Measurements from ENCODE around the gene ELF4. TPM values are rescaled to one million over a fixed set of nuclear protein-coding genes. Genes with fewer than 3 reads are reported as not detected.
"Not testable (repeated sequence)": the region's sequence is repeated elsewhere in the genome, so short reads cannot be mapped to it uniquely, and the experiment has no call there.

The ELF4 gene
- total RNA-seq, 2 experiments from 2014 or later, result 46.0 to 49.5 TPM

GRCh38 chrX:130124577-130124976 lies 14.3 kb upstream of the ELF4 start:
- no peaks in the 10 kb centered on the region for H3K9me3 Mint-ChIP-seq
- H3K27me3 Mint-ChIP-seq, result no peaks in the 10 kb centered on the region
- no peak overlapping the region for H3K27ac Mint-ChIP-seq
- DNase-seq, result no peak
- H3K4me3 Mint-ChIP-seq, result no peak overlapping the region
- ChIA-PET CTCF (no interaction called here), POLR2A (no interaction called here)
- H3K4me1 Mint-ChIP-seq, result peaks cover 8% of the 10 kb centered on the region
- H3K36me3 Mint-ChIP-seq (ENCODE audit: low read depth), result peaks cover 22% of the 10 kb centered on the region

- POLR2A ChIA-PET, result interaction anchor here (0.7 kb wide), 1 partner anchor 26 kb away, joined by 8 read pairs; no protein-coding TSS in a partner anchor
- Mint-ChIP-seq H3K27ac (no peak overlapping the region), H3K27me3 (no peaks in the 10 kb centered on the region), H3K36me3 (ENCODE audit: low read depth) (peaks cover 6% of the 10 kb centered on the region), H3K4me3 (peak overlapping the region; percentile 54), H3K4me1 (peaks cover 22% of the 10 kb centered on the region), H3K9me3 (no peaks in the 10 kb centered on the region)
- DNase-seq, result no peak
- CTCF ChIA-PET, result interaction anchor here (0.6 to 3.1 kb wide), 12 partner anchors 9 to 78 kb away, joined by 3 to 15 read pairs (median 4); partner anchors contain the start of gene AIFM1
Measured at GRCh38 chrX:130121505-130121800, 11.2 kb upstream of the ELF4 start.

- DNase-seq, result peak; percentile 62
- CTCF ChIA-PET, result interaction anchor here (0.6 to 3.1 kb wide), 16 partner anchors 9 to 191 kb away, joined by 3 to 15 read pairs (median 4); partner anchors contain the start of gene AIFM1
Measured at GRCh38 chrX:130120746-130121504, 10.6 kb upstream of the ELF4 start.

GRCh38 chrX:130120321-130120731 lies 10.0 kb upstream of the ELF4 start:
- no peak for DNase-seq
- no peak overlapping the region for H3K27ac Mint-ChIP-seq

More at GRCh38 chrX:130120746-130121504, 10.6 kb upstream of the ELF4 start:
- Mint-ChIP-seq H3K27me3 (no peaks in the 10 kb centered on the region), H3K27ac (peak overlapping the region; percentile 80), H3K4me1 (peaks cover 22% of the 10 kb centered on the region), H3K36me3 (ENCODE audit: low read depth) (peaks cover 6% of the 10 kb centered on the region), H3K4me3 (peak overlapping the region; percentile 54), H3K9me3 (no peaks in the 10 kb centered on the region)
- POLR2A ChIA-PET, result interaction anchor here (0.7 kb wide), 1 partner anchor 26 kb away, joined by 8 read pairs; no protein-coding TSS in a partner anchor

GRCh38 chrX:130119312-130119898 lies 9.1 kb upstream of the ELF4 start:
- Mint-ChIP-seq H3K27me3 (no peaks in the 10 kb centered on the region), H3K9me3 (no peaks in the 10 kb centered on the region), H3K4me1 (peaks cover 29% of the 10 kb centered on the region), H3K27ac (peak overlapping the region; percentile 13), H3K36me3 (ENCODE audit: low read depth) (peaks cover 2% of the 10 kb centered on the region), H3K4me3 (no peak overlapping the region)
- ChIA-PET POLR2A (no interaction called here), CTCF (interaction anchor here (0.7 to 3.1 kb wide), 13 partner anchors 11 to 59 kb away, joined by 3 to 10 read pairs (median 3); no protein-coding TSS in a partner anchor)
- DNase-seq, result no peak

More at GRCh38 chrX:130120321-130120731, 10.0 kb upstream of the ELF4 start:
- Mint-ChIP-seq H3K9me3 (no peaks in the 10 kb centered on the region), H3K36me3 (ENCODE audit: low read depth) (peaks cover 6% of the 10 kb centered on the region), H3K4me1 (peaks cover 24% of the 10 kb centered on the region), H3K27me3 (no peaks in the 10 kb centered on the region), H3K4me3 (peak overlapping the region; percentile 54)
- ChIA-PET CTCF (interaction anchor here (0.6 to 3.1 kb wide), 16 partner anchors 11 to 104 kb away, joined by 3 to 15 read pairs (median 4); no protein-coding TSS in a partner anchor), POLR2A (no interaction called here)

GRCh38 chrX:130118441-130119311 lies 8.4 kb upstream of the ELF4 start:
- H3K4me3 Mint-ChIP-seq, result no peak overlapping the region
- H3K4me1 Mint-ChIP-seq, result peaks cover 37% of the 10 kb centered on the region
- POLR2A ChIA-PET, result no interaction called here
- H3K36me3 Mint-ChIP-seq (ENCODE audit: low read depth), result peaks cover 1% of the 10 kb centered on the region
- no peaks in the 10 kb centered on the region for H3K9me3 Mint-ChIP-seq
- no peak for DNase-seq
- CTCF ChIA-PET, result interaction anchor here (0.7 to 3.1 kb wide), 10 partner anchors 10 to 52 kb away, joined by 3 to 10 read pairs (median 3); no protein-coding TSS in a partner anchor
- H3K27ac Mint-ChIP-seq, result peak overlapping the region; percentile 50
- H3K27me3 Mint-ChIP-seq, result no peaks in the 10 kb centered on the region

- no peaks in the 10 kb centered on the region for H3K36me3 Mint-ChIP-seq (ENCODE audit: low read depth)
- no peak overlapping the region for H3K27ac Mint-ChIP-seq
- peaks cover 39% of the 10 kb centered on the region for H3K4me1 Mint-ChIP-seq
- no peak for DNase-seq
- ChIA-PET CTCF (no interaction called here), POLR2A (no interaction called here)
- no peak overlapping the region for H3K4me3 Mint-ChIP-seq
- no peaks in the 10 kb centered on the region for H3K27me3 Mint-ChIP-seq
- no peaks in the 10 kb centered on the region for H3K9me3 Mint-ChIP-seq
Measured at GRCh38 chrX:130117166-130117565, 6.9 kb upstream of the ELF4 start.

- H3K36me3 Mint-ChIP-seq (ENCODE audit: low read depth); H3K4me3 Mint-ChIP-seq; H3K9me3 Mint-ChIP-seq; POLR2A ChIA-PET; DNase-seq; H3K27ac Mint-ChIP-seq; H3K27me3 Mint-ChIP-seq: not testable (repeated sequence)
- H3K4me1 Mint-ChIP-seq, result peaks cover 43% of the 10 kb centered on the region
- CTCF ChIA-PET, result interaction anchor here (0.6 to 2.0 kb wide), 3 partner anchors 17 to 344 kb away, joined by 3 to 4 read pairs (median 4); no protein-coding TSS in a partner anchor
Measured at GRCh38 chrX:130115119-130115885, 5.0 kb upstream of the ELF4 start.

GRCh38 chrX:130114141-130114588 lies 3.9 kb upstream of the ELF4 start:
- H3K36me3 Mint-ChIP-seq (ENCODE audit: low read depth), result peaks cover 3% of the 10 kb centered on the region
- H3K27me3 Mint-ChIP-seq, result no peaks in the 10 kb centered on the region
- ChIA-PET POLR2A (no interaction called here), CTCF (interaction anchor here (0.5 to 2.0 kb wide), 3 partner anchors 27 to 78 kb away, joined by 3 to 4 read pairs (median 3); no protein-coding TSS in a partner anchor)
- peaks cover 34% of the 10 kb centered on the region for H3K4me1 Mint-ChIP-seq
- H3K27ac Mint-ChIP-seq, result no peak overlapping the region
- DNase-seq, result no peak
- H3K4me3 Mint-ChIP-seq, result no peak overlapping the region
- no peaks in the 10 kb centered on the region for H3K9me3 Mint-ChIP-seq

- ChIA-PET POLR2A (no interaction called here), CTCF (no interaction called here)
- Mint-ChIP-seq H3K36me3 (ENCODE audit: low read depth) (peaks cover 7% of the 10 kb centered on the region), H3K4me1 (peaks cover 41% of the 10 kb centered on the region), H3K27ac (peak overlapping the region; percentile 36), H3K4me3 (peak overlapping the region; percentile 53), H3K9me3 (no peaks in the 10 kb centered on the region), H3K27me3 (no peaks in the 10 kb centered on the region)
- no peak for DNase-seq
Measured at GRCh38 chrX:130111220-130112154, 1.2 kb upstream of the ELF4 start.

All from activated CD4-positive, alpha-beta T cell treated with anti-CD3 and anti-CD28 coated beads, Interleukin-2, amount 10 ng/mL, durations not matched to agents 7 days and 5 days (primary cell).